SHP77 treated with DMSO at 0.1 percent for 48 hours (cell line): Measurements from ENCODE around the gene SMARCA1.

ENCODE experiments used
- DNase-seq: peaks from one replicate; lab custom pipeline; 2025; lab: John Stamatoyannopoulos, UW

SMARCA1 gene

DNA sequence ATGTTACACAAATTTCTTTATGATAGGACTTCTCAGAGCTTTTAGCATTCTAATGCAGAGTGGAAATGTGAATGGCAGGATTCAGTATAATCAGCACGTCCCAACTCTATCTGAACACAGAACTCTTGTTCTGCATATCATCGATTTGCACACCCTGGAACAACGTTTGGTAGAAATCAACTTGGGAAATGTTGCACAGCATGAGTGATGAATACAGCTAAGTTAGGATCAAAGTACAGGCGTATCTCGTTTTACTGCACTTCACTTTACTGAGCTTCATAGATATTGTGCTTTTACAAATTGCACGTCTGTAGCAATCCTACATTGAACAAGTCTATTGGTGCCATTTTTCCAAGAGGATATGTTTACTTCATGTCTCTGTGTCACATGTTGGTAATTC, 70.8 kb downstream of the SMARCA1 start:
- no peak for DNase-seq

- DNase-seq = no peak
These were observed 73.2 kb downstream of the SMARCA1 start for GRCh38 chrX:129450123-129450522.

DNA sequence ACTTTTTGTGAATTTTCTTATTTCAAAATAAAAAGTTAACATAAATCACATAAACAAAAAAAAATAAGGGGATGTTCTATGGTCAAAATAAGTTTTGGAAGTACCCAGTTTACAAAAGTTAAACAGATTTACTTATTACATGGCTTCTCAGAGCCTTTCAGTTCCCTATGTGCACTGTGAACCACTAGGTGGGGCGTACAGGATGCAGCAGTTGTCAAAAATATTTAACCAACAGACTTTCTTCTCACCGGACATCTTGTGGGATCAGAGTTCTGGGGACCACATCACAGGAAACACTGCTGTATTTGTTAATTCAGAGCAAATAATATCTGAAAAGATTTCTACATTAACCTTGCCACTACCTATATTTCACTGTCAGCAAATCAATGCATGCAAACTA, 74.1 kb downstream of the SMARCA1 start:
- no peak for DNase-seq

DNA sequence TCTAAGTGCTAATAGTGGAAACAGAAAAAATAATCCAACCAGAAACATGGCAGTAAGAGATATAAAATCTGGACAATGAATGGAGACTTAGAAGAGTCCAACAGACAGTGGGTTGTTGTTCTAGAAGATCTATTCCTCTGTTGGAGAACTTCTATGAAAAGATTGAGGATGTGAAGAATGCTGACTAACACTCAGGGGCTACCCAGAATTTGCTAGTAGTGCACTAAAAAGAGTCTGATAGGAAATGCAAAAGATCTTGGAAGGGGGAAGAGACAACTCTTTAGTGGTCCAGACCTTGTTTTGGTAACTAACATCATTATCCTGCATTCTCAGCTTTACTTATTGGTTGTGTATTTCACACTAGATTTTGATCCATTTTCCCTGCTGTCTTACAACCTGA, 77.9 kb downstream of the SMARCA1 start:
- DNase-seq = no peak

GRCh38 chrX:129433945-129434344, 89.3 kb downstream of the SMARCA1 start:
- DNase-seq = no peak

DNA sequence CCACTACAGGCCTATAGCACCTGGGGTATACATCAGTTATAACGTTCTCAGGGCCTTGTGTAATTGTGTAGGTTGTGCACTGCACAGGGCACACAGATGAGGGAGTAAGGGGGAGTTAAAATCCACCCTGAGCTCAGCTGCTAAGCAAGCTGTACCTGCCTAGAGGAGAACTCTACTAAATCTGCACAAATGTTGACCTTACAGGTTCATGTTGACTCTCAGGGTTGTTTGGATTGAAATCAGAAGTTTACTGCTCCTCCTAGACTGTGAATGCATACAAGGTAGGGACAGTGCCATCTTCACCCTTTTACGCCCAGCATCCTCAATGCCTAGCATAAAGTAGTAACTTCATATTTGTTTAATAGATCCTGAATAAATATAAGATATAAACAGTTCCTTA, 89.8 kb downstream of the SMARCA1 start:
- DNase-seq = no peak

DNA sequence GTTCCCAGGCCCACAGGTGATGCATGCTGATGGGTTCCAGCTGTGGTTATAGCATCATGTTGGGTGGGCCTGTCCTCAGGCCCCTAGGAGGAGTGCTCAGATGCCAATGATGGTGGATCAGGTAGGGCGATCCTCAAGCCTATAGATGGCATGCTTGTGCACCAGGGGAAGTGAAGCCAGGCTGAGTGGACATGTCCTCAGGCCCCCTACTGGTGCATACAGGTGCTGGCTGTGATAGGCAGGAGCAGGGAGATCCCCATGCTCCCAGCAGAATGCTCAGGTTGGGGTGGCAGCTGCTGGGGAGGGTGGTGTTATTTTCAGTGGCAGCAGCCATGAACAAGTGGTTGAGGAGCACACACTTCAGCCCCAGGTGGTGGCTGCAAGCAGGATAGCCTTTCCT, 96.0 kb downstream of the SMARCA1 start:
- no peak for DNase-seq

- DNase-seq = no peak
These were observed 100.1 kb downstream of the SMARCA1 start for GRCh38 chrX:129423191-129423590.

GRCh38 chrX:129404670-129405008, 118.7 kb downstream of the SMARCA1 start:
- DNase-seq = no peak

- DNase-seq = no peak
These were observed 119.2 kb downstream of the SMARCA1 start for GRCh38 chrX:129403974-129404669.
